ENCODE results near the gene TRIM7.

DNA sequence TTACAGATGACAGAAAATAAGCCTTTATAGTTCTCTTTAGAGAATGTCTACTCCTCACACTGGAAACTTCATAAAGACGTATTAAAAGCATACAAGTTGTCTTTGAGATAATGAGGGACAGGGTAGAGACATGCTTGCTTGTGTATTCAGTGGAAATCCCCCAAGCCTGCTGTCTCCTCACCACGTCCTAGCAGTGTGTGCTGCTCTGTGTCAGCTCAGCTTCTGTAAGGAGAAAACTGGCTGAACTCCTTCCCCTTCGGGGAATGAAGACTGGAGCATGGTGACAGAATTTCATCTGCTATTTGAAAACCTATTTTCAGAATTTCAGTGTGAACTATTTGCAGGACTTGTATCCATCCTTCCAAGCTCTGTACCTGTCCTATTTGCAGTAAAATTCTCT, 48.2 kb downstream of the TRIM7 start:
- TF ChIP-seq RAD21 (IDR thresholded peaks at IDR 0.05; ENCODE audit: low read depth) (no peak), POLR2AphosphoS5 (IDR thresholded peaks at IDR 0.05; ENCODE audit: low read depth, low read length) (no peak), CTCF (IDR thresholded peaks at IDR 0.05 in 2 of 3, conservative IDR thresholded peaks at IDR 0.05 in 1 of 3; ENCODE audit: borderline replicate concordance in 1 of 3, insufficient read depth in 1 of 3, low read depth in 2 of 3, low read length in 2 of 3) (no peak), FOSL1 (IDR thresholded peaks at IDR 0.05; ENCODE audit: low read depth) (no peak), ELF1 (IDR thresholded peaks at IDR 0.05; ENCODE audit: borderline replicate concordance, low read depth) (no peak), EGR1 (IDR thresholded peaks at IDR 0.05; ENCODE audit: low read depth) (no peak), EZH2 (IDR thresholded peaks at IDR 0.05) (no peak), JUND (IDR thresholded peaks at IDR 0.05) (no peak), CEBPB (IDR thresholded peaks at IDR 0.05; ENCODE audit: low read depth) (no peak), POLR2A (IDR thresholded peaks at IDR 0.05; ENCODE audit: borderline replicate concordance, extremely low read depth, insufficient read depth, insufficient read length) (no peak)
- TF ChIP-seq, protein P1, sequence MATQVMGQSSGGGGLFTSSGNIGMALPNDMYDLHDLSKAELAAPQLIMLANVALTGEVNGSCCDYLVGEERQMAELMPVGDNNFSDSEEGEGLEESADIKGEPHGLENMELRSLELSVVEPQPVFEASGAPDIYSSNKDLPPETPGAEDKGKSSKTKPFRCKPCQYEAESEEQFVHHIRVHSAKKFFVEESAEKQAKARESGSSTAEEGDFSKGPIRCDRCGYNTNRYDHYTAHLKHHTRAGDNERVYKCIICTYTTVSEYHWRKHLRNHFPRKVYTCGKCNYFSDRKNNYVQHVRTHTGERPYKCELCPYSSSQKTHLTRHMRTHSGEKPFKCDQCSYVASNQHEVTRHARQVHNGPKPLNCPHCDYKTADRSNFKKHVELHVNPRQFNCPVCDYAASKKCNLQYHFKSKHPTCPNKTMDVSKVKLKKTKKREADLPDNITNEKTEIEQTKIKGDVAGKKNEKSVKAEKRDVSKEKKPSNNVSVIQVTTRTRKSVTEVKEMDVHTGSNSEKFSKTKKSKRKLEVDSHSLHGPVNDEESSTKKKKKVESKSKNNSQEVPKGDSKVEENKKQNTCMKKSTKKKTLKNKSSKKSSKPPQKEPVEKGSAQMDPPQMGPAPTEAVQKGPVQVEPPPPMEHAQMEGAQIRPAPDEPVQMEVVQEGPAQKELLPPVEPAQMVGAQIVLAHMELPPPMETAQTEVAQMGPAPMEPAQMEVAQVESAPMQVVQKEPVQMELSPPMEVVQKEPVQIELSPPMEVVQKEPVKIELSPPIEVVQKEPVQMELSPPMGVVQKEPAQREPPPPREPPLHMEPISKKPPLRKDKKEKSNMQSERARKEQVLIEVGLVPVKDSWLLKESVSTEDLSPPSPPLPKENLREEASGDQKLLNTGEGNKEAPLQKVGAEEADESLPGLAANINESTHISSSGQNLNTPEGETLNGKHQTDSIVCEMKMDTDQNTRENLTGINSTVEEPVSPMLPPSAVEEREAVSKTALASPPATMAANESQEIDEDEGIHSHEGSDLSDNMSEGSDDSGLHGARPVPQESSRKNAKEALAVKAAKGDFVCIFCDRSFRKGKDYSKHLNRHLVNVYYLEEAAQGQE (IDR thresholded peaks at IDR 0.05; ENCODE audit: low read depth): no peak
- TF ChIP-seq, protein P2, sequence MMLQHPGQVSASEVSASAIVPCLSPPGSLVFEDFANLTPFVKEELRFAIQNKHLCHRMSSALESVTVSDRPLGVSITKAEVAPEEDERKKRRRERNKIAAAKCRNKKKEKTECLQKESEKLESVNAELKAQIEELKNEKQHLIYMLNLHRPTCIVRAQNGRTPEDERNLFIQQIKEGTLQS (IDR thresholded peaks at IDR 0.05): no peak
- TF ChIP-seq, protein P3, sequence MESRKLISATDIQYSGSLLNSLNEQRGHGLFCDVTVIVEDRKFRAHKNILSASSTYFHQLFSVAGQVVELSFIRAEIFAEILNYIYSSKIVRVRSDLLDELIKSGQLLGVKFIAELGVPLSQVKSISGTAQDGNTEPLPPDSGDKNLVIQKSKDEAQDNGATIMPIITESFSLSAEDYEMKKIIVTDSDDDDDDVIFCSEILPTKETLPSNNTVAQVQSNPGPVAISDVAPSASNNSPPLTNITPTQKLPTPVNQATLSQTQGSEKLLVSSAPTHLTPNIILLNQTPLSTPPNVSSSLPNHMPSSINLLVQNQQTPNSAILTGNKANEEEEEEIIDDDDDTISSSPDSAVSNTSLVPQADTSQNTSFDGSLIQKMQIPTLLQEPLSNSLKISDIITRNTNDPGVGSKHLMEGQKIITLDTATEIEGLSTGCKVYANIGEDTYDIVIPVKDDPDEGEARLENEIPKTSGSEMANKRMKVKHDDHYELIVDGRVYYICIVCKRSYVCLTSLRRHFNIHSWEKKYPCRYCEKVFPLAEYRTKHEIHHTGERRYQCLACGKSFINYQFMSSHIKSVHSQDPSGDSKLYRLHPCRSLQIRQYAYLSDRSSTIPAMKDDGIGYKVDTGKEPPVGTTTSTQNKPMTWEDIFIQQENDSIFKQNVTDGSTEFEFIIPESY (IDR thresholded peaks at IDR 0.05; ENCODE audit: extremely low read depth, insufficient replicate concordance, low read length): no peak
- TF ChIP-seq, protein P4, sequence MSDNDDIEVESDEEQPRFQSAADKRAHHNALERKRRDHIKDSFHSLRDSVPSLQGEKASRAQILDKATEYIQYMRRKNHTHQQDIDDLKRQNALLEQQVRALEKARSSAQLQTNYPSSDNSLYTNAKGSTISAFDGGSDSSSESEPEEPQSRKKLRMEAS (IDR thresholded peaks at IDR 0.05): no peak

Data from HCT116 (cell line).